OCI-LY1 (cell line): Measurements from ENCODE around the gene KAT2A.

Experiments used
- H2AFZ ChIP-seq: fragments of 200-600 bp; sonication (generic), shearing (Covaris generic); 2 replicates; pipeline ENCODE4 v1.6.0; 2014; ENCODE audit warnings: antibody characterized with exemption, mild to moderate bottlenecking, low read length
- H3F3A ChIP-seq: fragments of 200-600 bp; sonication (generic), shearing (Covaris generic); 2 replicates; pipeline ENCODE4 v1.6.0; 2014; ENCODE audit warnings: mild to moderate bottlenecking, antibody characterized with exemption, low read length, moderate library complexity; ENCODE audit not compliant: insufficient read depth
- H3K27ac ChIP-seq: fragments of 200-600 bp; sonication (generic); 2 replicates; pipeline ENCODE4 v1.5.1; 2014; ENCODE audit warnings: low read length, mixed run types, mild to moderate bottlenecking, low read depth; ENCODE audit not compliant: poor library complexity, severe bottlenecking
- H3K27me3 ChIP-seq: fragments of 200-600 bp; sonication (generic); 2 replicates; pipeline ENCODE4 v1.6.0; 2014; ENCODE audit warnings: antibody characterized with exemption, mild to moderate bottlenecking, low read length, moderate library complexity; ENCODE audit not compliant: insufficient read depth
- H3K36me3 ChIP-seq: fragments of 200-600 bp; sonication (generic); 2 replicates; pipeline ENCODE4 v1.6.1; 2014; ENCODE audit warnings: mild to moderate bottlenecking, antibody characterized with exemption, low read length, moderate library complexity, mixed read lengths; ENCODE audit not compliant: insufficient read depth
- H3K4me1 ChIP-seq: fragments of 200-600 bp; sonication (generic); 2 replicates; pipeline ENCODE4 v1.5.1; 2014; ENCODE audit warnings: mild to moderate bottlenecking, low read length, moderate library complexity; ENCODE audit not compliant: insufficient read depth, severe bottlenecking
- H3K4me2 ChIP-seq: fragments of 200-600 bp; sonication (generic), shearing (Covaris generic); 2 replicates; pipeline ENCODE4 v1.6.1; 2014; ENCODE audit warnings: low read length
- H3K4me3 ChIP-seq: fragments of 200-600 bp; sonication (generic); 2 replicates; pipeline ENCODE4 v1.5.1; 2014; ENCODE audit warnings: low read length, low read depth, mild to moderate bottlenecking, mixed read lengths; ENCODE audit not compliant: poor library complexity, severe bottlenecking
- H3K79me2 ChIP-seq: fragments of 200-600 bp; shearing (Covaris generic); 2 replicates; pipeline ENCODE4 v1.6.1; 2016; ENCODE audit warnings: mixed run types, low read length, mixed read lengths; ENCODE audit not compliant: insufficient read depth
- H3K9ac ChIP-seq: fragments of 200-600 bp; sonication (generic), shearing (Covaris generic); 2 replicates; pipeline ENCODE4 v1.6.1; 2014; ENCODE audit warnings: mild to moderate bottlenecking, low read length, mixed read lengths
- H3K9me2 ChIP-seq: fragments of 200-600 bp; sonication (generic), shearing (Covaris generic); 2 replicates; pipeline ENCODE4 v1.6.1; 2014; ENCODE audit warnings: low read depth, mild to moderate bottlenecking, low read length, mixed read lengths
- H3K9me3 ChIP-seq: fragments of 200-600 bp; shearing (Covaris generic); 2 replicates; pipeline ENCODE4 v1.6.1; 2014; ENCODE audit warnings: low read length, mixed read lengths
- H4K20me1 ChIP-seq: fragments of 200-600 bp; sonication (generic), shearing (Covaris generic); 2 replicates; pipeline ENCODE4 v1.6.0; 2016; ENCODE audit warnings: mild to moderate bottlenecking, low read length; ENCODE audit not compliant: insufficient read depth
- CTCF ChIP-seq: fragments of 200-600 bp; sonication (generic), shearing (Covaris generic); IDR thresholded peaks from 2 replicates; pipeline ENCODE4 v1.5.1; 2017; ENCODE audit warnings: mild to moderate bottlenecking, antibody characterized with exemption, low read length, moderate library complexity, mixed read lengths
- EZH2 ChIP-seq: fragments of 200-600 bp; sonication (generic), shearing (Covaris generic); IDR thresholded peaks from 2 replicates; pipeline ENCODE4 v1.8.0; 2017; ENCODE audit warnings: borderline replicate concordance, mixed run types, mild to moderate bottlenecking, antibody characterized with exemption, low read length, moderate library complexity, mixed read lengths

The KAT2A gene

GRCh38 chr17:42107597-42108576 lies 13.3 kb downstream of the KAT2A start:
- Histone ChIP-seq H3K9ac (peak overlapping the region; percentile 55), H3K27ac (peak overlapping the region; percentile 58), H2AFZ (no peak overlapping the region), H4K20me1 (no peaks in the 10 kb centered on the region), H3K4me3 (peak overlapping the region; percentile 52), H3K36me3 (no peaks in the 10 kb centered on the region; the same call in 1 of the 2 replicates), H3K4me2 (peak overlapping the region; percentile 68), H3K27me3 (no peaks in the 10 kb centered on the region), H3F3A (no peaks in the 10 kb centered on the region), H3K9me2 (no peaks in the 10 kb centered on the region), H3K9me3 (no peaks in the 10 kb centered on the region), H3K79me2 (no peaks in the 10 kb centered on the region), H3K4me1 (peaks cover 44% of the 10 kb centered on the region)
- 0 out of 2 replicates have a peak, but pooled peaks have one; percentile 6 for TF ChIP-seq CTCF
- TF ChIP-seq EZH2: no peak

- peaks cover 36% of the 10 kb centered on the region for H3K4me1 ChIP-seq
- no peaks in the 10 kb centered on the region for H3K79me2 ChIP-seq
- H3F3A ChIP-seq: no peaks in the 10 kb centered on the region
- H3K9me3 ChIP-seq: no peaks in the 10 kb centered on the region
- H4K20me1 ChIP-seq: no peaks in the 10 kb centered on the region
- no peaks in the 10 kb centered on the region for H3K9me2 ChIP-seq
- H3K27me3 ChIP-seq: no peaks in the 10 kb centered on the region
- H3K27ac ChIP-seq: no peak overlapping the region
- H3K4me3 ChIP-seq: peak overlapping the region; percentile 52
- H3K36me3 ChIP-seq: no peaks in the 10 kb centered on the region; the same call in 1 of the 2 replicates
- H3K9ac ChIP-seq: peak overlapping the region; percentile 21; the same call in 1 of the 2 replicates
- H3K4me2 ChIP-seq: peak overlapping the region; percentile 68
- no peak overlapping the region for H2AFZ ChIP-seq
- TF ChIP-seq CTCF (no peak), EZH2 (no peak)
These were observed 14.0 kb downstream of the KAT2A start for GRCh38 chr17:42107124-42107523.

- Histone ChIP-seq H3K27ac (no peak overlapping the region), H3K27me3 (no peaks in the 10 kb centered on the region), H2AFZ (no peak overlapping the region), H3K36me3 (no peaks in the 10 kb centered on the region; the same call in 1 of the 2 replicates), H3F3A (no peaks in the 10 kb centered on the region), H3K4me1 (peaks cover 25% of the 10 kb centered on the region), H3K9ac (no peak overlapping the region), H3K4me2 (no peak overlapping the region), H3K9me2 (no peaks in the 10 kb centered on the region), H3K9me3 (no peaks in the 10 kb centered on the region), H3K79me2 (no peaks in the 10 kb centered on the region), H4K20me1 (no peaks in the 10 kb centered on the region), H3K4me3 (no peak overlapping the region)
- TF ChIP-seq CTCF: no peak
These were observed 15.2 kb downstream of the KAT2A start for GRCh38 chr17:42106009-42106408.
